GM18858 (cell line): ENCODE data around the gene LINC00305.
A peak's percentile ranks its signal among the peaks of the same experiment; 100 is the strongest.

Experiments
- ATAC-seq: cut with Tn5 transposase; IDR thresholded peaks from one replicate; pipeline ENCODE4 v1.9.1; 2021; ENCODE audit not compliant: unreplicated experiment

LINC00305 gene

GRCh38 chr18:64116571-64117175 is 32.2 kb downstream of the LINC00305 start:
- ATAC-seq, result no peak

DNA sequence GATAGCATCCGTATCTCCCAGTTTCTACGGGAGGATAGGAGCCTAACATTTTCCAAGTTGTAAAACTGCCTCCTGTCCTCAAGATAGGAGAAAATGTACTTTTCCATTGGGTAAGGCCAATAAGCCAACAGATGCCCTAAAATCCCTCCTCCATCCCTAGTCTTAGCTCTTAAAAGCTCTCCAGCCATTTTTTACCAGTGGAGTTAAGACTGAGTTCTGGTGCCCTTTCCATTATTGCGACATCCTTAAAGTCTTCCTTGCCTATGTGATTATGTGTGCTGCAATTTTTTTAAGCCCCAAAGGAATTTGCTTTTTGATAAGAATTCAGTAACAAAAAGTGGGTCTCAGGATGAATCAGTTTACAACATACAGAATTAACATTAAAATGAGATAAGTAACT is 33.0 kb downstream of the LINC00305 start:
- ATAC-seq, result no peak

DNA sequence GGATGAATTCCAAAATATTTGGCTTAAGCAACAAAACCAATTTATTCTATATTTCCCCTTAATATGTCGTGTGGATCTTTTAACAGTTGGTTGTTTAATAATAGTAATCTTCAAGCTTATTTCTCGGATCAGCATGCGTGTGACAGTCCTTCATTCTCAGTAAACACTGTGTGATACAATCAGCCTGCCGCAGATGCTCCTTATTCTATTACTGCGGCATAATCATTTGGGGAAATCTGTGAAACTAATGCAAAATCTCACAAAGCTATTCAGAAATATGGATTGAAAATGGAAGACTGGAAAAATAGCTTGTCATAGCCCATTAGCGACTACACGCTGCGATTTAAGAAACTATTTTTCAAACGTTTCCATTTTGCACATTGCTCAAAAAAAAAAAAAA is 36.9 kb downstream of the LINC00305 start:
- ATAC-seq, result no peak

DNA sequence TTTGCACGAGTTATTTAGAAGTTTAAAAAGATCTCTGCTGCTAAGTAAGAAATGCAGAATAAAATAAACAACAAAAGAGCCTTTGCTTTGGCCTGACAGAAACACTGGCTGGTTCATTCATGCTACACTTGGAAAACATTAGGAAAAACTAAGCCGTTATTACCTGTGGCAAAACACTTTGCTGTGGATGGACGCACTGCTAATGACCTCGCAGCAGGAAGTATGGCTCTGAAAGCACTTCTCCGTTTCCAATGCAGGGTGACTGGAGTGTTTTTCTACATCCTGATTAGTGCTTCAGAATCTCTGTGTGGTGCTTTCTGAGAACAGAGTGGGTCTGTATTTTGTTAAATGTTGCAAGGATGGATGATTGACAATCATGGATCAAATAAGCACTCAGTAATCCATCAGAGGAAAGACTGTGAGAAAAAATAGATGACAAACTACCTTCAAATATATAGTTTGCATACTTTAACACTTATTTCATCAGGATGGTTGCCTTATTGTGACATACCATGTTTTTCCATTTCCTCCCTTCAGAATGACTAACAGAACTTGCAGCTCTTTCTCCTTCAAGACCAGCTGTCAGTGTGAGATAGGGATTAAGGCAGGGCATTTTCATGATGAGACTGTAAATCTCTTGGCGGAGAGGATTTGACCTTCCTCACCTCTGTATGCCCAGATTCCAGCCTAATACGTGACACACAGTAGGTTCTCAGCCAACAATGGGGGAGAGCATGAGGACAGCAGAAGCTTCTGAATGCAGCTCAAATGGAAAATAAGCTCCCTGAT is 38.0 kb downstream of the LINC00305 start:
- no peak for ATAC-seq

GRCh38 chr18:64103986-64104385 is 44.9 kb downstream of the LINC00305 start:
- no peak for ATAC-seq

GRCh38 chr18:64100116-64100922 is 48.6 kb downstream of the LINC00305 start:
- peak; percentile 67 for ATAC-seq

DNA sequence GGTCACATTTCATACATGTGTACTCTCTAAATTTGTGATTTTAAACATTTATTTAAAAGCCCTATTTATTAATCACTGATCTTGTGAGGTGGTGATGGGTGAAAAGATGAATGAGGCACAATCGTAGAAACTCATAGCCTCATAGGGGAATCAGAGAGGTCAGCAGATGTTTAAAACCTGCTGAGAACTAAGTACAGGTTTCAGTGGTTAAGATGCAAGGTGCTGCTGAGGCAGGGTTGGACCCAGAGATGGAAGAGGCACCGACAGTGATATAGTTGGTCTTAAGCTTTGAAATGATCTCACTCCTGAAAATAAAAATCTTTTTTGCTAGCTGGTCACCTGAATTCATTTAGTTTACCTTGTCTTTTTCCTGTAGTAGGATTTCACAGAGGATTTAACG is 49.6 kb downstream of the LINC00305 start:
- ATAC-seq, result peak; percentile 44

- no peak for ATAC-seq
Observed at GRCh38 chr18:64097497-64097896, 51.4 kb downstream of the LINC00305 start.

GRCh38 chr18:64095056-64095455 is 53.8 kb downstream of the LINC00305 start:
- no peak for ATAC-seq

DNA sequence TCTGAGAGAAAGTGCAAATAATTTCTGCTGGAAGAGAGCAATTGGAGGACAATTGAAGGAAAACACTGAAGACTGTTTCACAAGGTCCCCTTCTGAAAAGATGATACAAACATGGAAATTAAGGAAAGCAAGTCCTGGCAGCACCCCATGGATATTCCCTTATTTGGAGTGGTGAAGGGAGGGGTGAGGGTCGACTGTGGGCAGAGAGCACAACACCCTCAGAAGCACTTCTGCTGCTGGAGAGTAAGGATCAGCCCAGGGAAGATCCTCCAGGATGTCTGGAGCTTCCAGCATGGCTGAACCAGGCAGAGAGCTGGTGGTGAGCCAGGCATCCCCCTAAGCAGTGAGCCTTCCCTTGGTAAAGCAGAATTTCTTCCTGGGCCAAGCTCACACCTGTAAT is 54.7 kb downstream of the LINC00305 start:
- no peak for ATAC-seq

DNA sequence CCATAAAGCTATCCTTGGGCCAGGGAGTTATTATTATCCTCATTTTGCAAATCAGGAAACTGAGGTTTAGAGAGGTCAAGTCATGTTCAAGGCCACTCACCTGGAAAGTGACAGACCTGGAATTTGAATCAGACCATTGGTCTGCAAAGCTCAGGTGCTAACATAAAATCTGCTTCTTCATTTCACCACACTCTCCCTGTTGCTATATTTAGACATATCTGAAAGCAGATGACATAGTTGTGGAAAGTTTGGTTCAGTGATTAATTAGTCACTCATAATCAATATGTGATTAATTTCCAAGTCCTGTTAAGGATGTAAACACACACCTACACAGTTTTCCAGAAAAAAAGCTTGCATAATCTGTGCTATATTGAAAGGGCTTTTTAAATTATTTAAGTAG is 57.4 kb downstream of the LINC00305 start:
- ATAC-seq, result peak; percentile 48

DNA sequence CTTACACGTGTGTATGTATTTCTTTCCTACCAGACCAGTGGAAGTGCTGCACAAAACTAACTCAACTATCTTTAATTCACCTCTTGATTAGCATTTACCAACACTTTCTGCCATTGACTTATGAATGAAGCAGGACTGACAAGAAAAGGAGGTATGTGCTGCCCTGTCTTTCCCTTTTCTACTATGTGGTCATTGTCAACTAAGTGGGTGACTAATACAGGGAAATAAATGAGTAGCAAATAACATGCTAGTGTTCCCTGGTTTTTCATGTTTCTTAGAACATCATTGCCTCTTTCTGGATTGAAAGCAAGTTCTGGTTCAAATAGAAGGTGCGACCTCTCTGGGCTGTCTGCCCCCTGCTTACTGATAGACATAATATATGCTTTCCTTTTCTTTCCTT is 58.0 kb downstream of the LINC00305 start:
- peak; percentile 51 for ATAC-seq

DNA sequence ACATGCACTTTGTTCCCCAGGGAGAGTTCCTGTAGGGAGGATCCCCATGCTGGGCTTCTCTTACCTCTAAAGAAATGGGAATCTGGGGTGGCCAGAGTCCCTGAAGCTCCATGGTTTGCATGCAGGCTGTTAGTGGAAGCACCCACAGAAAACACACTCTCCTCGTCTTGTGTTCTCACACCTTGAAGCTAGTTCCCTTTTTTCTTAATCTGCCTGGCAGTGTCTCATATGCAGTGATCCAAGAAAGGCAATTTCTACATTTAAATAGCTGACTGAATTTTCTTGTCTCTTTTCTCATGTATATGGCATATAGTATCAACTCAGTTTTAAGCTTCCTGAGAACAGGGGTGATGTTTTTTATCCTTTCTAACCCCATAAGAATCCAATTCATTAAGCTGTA is 65.0 kb downstream of the LINC00305 start:
- ATAC-seq, result no peak

- no peak for ATAC-seq
Observed at GRCh38 chr18:64082513-64082912, 66.4 kb downstream of the LINC00305 start.

GRCh38 chr18:64082054-64082453 is 66.8 kb downstream of the LINC00305 start:
- no peak for ATAC-seq

- no peak for ATAC-seq
Observed at GRCh38 chr18:64073971-64074370, 74.9 kb downstream of the LINC00305 start.

DNA sequence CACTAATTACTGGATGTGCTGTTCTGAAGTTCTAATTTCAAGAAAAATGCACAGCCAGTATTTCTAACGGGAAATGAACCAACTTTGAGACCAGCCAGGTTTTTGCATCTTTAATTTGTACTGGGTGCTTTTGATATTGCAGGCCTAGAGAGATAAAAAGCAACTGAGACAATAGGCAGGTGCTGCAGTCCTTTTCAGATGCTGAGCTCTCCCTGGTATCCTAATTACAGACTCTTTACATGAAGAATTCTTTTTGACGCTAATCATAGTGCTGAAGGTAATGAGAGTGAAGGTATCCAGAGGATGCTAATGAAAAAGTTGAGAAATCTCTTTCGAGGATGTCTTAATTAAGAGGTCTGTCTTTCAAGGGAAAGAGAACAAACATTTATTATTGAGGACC is 93.9 kb downstream of the LINC00305 start:
- no peak for ATAC-seq

GRCh38 chr18:64053246-64053645 is 95.6 kb downstream of the LINC00305 start:
- ATAC-seq, result no peak

DNA sequence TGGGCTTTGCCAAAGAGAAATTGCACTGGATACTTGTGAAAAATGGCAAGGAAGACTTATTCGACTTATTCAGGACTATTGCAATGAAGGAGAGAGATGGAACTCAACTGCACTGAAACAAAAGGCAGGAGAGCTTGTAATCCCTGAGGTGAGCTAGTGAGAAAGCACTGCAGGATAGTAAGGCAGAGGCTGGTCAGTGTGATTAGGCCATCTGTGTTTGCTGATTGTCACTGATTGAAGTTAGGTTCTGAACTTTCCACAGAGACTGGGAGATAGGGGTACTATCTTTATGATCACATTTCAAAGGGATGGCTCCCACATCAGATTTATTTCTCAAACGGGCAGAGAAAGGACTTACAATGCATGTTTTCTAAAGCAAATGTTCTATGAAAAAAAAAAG is 96.1 kb downstream of the LINC00305 start:
- no peak for ATAC-seq

DNA sequence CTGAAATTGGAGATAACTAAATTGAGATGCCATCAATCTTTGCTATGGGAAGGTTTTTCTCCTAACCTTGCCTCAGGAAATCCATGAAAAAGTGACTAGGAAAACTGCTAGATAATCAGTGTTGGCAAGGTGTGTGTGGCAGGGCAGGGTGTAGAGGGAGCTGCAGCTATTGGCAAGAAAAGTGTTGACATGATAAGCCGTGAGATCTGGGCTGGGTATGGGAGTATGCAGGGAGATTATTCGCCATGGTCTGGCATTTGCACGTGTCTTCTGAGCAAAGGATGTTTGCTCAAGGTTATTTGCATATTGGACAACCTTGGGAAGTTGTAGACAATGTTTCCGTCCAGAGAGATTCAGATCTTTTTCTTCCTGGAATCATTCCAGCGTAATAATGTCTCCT is 104.3 kb downstream of the LINC00305 start:
- ATAC-seq, result no peak

DNA sequence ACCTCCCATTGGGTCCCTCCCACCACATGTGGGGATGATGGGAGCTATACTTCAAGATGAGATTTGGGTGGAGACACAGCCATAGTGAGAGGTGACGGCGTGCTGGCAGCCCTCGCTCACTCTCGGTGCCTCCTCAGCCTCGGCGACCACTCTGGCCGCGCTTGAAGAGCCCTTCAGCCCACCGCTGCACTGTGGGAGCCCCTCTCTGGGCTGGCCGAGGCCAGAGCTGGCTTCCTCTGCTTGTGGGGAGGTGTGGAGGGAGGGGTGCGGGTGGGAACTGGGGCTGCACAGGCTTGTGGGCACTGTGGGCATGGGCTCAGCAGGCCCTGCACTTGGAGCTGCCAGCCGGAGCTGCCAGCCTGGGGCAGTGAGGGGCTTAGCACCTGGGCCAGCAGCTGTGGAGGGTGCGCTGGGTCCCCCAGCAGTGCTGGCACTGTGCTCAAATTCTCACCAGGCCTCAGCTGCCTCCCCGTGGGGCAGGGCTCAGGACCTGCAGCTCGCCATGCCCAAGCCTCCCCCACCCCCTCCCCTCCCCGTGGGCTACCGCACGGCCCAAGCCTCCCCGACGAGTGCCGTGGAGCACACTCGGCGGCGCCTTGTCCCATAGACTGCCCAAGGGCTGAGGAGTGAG is 106.0 kb downstream of the LINC00305 start:
- ATAC-seq, result no peak
